Measurements from ENCODE around the gene WDR18.

WDR18 gene

DNA sequence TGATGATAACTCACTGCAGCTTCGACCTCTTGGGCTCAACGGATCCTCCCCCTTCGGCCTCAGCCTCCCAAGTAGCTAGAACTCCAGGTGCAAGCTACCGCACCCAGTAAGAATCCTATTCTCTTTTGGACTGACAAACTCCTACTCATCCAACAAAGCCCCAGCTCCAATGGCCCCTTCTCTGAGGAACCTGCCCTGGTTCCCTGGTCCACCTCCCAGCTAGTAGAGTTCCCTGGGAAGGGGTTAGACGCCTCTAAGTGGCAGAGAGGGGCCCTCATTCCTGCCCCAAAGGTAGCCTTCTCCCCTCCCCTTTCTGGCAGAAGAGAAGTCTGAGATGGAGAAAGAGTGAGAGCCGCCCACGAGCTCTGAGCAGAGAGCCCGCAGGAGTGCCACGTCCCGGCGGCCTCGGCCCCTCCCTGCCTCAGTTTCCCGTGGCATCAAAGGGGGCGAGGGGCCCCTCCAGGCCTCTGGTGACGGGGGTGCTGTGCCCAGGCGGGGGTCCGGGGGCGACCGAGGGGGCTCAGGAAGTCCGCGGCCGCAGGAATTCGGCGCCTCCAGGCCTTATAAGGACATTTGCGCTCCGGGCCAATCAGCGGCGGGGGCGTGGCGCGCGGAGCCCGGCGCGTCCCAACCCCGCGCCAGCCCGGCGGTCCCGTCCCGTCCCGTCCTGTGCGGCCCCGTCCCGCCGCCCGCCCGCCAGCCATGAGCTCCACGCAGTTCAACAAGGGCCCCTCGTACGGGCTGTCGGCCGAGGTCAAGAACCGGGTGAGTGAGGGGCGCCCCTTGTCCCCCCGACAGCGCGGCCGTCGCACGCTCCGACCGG lies 42.0 kb downstream of the WDR18 start, which contains the start of gene CNN2:
CNN2 (plus strand) TSS at position 649 of the 823 bp plus-strand sequence; CDS start at position 703, 54 bp downstream.
- TF ChIP-seq, protein P1, sequence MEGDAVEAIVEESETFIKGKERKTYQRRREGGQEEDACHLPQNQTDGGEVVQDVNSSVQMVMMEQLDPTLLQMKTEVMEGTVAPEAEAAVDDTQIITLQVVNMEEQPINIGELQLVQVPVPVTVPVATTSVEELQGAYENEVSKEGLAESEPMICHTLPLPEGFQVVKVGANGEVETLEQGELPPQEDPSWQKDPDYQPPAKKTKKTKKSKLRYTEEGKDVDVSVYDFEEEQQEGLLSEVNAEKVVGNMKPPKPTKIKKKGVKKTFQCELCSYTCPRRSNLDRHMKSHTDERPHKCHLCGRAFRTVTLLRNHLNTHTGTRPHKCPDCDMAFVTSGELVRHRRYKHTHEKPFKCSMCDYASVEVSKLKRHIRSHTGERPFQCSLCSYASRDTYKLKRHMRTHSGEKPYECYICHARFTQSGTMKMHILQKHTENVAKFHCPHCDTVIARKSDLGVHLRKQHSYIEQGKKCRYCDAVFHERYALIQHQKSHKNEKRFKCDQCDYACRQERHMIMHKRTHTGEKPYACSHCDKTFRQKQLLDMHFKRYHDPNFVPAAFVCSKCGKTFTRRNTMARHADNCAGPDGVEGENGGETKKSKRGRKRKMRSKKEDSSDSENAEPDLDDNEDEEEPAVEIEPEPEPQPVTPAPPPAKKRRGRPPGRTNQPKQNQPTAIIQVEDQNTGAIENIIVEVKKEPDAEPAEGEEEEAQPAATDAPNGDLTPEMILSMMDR (IDR thresholded peaks at IDR 0.05; ENCODE audit: borderline replicate concordance, insufficient read depth, low read depth, low read length): no peak
- peak within 1 kb of the TSS; percentile 95 for H3K4me3 ChIP-seq (ENCODE audit: low read depth, low read length)

DNA sequence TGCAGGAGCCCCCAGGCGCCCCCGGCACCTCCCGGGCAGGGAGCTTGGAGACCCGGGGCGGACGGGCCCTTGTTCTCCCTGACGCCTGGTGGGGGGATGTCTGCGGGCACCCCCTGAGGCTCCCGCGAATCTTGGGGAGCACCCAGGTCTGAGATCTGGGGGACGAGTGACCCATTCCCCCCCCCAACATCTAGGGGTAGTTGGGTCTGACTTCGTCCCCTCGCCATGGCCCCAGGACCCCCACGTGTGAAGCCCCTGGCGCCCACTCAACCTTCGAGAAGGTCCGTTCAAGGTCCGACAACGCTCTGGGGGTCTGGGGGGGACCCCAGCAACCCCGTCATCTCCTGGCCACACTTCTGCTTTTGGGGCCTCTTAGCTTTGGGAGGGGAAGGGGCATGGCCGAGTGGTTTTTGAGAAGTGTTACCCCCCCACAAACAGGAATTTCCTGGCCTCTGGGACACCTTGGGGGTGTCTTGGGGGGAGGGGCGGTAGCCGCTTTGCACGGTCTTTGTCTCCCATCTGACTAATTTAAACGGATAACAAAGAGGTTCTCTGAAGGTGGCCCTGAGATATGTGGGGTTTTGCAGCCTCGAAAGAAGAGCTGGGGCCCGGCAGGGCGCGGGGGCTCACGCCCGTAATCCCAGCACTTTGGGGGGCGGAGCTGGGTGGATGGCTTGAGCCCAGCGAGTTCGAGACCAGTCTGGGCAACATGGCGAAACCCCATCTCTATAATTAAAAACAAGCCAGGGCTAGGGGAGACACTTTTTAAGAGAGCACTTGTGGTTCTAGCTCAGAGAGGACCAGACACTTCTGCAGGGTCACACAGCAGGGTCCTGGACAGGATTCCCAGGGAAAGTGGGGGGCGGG lies 42.9 kb downstream of the WDR18 start:
- TF ChIP-seq, protein P1 (IDR thresholded peaks at IDR 0.05; ENCODE audit: borderline replicate concordance, insufficient read depth, low read depth, low read length): no peak
- H3K4me3 ChIP-seq (ENCODE audit: low read depth, low read length): peak overlapping the region; percentile 95

DNA sequence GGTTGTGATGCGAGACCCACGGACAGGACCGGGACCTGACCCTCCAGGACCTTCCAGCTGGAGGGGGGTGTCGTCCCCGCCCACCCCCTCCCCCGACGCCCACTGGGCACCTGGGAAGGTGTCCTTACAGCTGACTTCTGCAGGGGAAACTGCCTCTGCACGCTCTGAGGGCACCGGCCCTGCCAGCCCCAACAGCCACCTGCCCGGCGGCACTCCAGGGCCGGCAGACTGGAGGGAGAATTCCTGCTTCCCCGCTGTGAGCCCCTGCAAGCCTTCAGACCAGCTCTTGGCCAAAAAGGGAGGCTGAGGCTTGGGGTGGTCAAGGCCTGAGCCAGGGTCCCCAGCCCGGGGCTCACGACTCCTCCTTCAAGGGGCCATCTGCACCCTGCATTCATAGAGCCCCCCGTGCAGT lies 43.5 kb downstream of the WDR18 start:
- peak overlapping the region; percentile 95 for H3K4me3 ChIP-seq (ENCODE audit: low read depth, low read length)

DNA sequence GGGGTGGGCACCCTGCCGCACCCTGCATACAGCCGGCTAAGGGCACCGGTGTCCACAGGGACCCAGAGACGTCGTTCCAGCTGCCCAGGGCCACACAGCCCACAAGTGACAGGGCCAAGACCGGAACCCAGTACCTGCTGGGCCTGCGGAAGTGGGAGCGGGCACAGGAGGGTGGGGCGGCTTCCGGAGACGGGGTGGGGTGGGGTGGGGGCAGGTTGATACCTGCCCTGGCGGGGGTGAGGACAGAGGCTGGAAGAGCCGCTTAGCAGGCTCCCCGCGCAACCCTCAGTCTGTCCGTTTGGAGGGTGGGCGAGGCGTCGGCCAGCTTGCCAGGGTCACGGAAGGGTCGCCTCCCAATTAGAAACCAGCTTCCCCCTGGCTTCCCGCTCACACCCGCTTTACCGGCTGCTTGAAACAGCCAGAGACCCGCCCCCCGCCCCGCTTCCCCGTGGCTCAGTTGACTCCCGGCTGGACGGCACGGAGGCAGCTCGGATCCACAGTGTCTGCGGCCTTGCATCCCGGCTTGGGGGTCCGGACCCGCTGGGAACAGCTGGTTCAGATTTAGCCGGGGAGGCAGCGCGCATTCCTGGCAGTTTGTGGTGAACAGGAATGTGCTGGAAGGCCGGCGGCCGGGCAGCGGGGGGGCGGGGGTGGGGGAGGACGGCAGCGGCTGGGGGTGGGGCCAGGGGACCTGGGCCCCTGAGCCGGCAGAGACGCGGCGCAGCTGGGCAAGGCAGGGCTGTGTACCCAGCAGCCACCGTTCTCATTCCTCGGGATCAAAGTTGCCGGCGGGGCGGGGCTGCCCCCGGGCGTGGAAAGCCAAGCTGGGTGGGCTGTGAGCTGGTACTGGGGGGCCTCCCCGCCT lies 44.1 kb downstream of the WDR18 start:
- H3K4me3 ChIP-seq (ENCODE audit: low read depth, low read length): peak overlapping the region; percentile 95
- TF ChIP-seq, protein P1 (IDR thresholded peaks at IDR 0.05; ENCODE audit: borderline replicate concordance, insufficient read depth, low read depth, low read length): no peak

More for the DNA sequence above, 43.5 kb downstream of the WDR18 start:
- TF ChIP-seq, protein P1 (IDR thresholded peaks at IDR 0.05; ENCODE audit: borderline replicate concordance, insufficient read depth, low read depth, low read length): no peak

DNA sequence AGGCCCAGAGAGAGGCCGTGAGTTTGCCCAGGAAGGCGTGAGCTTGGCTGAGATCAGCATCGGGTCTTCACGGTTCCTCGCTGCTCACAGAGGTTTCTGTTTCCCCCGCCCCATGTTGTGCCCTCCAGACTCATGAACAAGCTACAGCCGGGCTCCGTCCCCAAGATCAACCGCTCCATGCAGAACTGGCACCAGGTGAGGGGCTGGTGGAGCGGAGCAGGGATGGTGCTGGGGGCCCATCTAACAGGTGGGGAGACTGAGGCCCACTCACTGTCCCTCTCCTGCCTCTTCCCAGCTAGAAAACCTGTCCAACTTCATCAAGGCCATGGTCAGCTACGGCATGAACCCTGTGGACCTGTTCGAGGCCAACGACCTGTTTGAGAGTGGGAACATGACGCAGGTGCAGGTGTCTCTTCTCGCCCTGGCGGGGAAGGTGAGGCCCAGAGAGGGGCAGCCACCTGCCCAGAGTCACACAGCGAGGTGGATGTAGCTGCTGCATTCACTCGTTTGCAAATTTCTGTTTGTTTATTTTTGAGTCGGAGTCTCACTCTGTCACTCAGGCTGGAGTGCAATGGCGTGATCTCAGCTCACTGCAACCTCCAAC lies 48.2 kb downstream of the WDR18 start:
- TF ChIP-seq, protein P1 (IDR thresholded peaks at IDR 0.05; ENCODE audit: borderline replicate concordance, insufficient read depth, low read depth, low read length): no peak
- no peak overlapping the region for H3K4me3 ChIP-seq (ENCODE audit: low read depth, low read length)

DNA sequence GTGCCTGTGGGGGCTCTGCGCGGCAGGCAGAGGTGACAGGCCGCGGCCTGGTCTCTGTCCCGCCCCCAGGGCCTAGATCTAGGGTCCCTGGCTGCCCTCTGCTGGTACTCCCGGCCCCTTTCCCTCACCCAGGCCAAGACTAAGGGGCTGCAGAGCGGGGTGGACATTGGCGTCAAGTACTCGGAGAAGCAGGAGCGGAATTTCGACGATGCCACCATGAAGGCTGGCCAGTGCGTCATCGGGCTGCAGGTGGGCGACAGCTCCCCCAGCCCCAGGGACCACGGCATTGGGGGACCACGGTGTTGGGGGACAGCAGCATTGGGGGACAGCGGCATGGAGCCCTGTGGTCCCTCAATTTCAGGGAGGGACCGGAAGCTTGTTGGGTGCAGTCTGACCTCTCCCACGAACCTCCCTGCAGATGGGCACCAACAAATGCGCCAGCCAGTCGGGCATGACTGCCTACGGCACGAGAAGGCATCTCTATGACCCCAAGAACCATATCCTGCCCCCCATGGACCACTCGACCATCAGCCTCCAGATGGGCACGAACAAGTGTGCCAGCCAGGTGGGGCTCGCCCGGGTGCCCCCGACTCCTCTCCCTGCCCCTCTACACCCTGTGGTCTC lies 52.0 kb downstream of the WDR18 start:
- TF ChIP-seq, protein P1 (IDR thresholded peaks at IDR 0.05; ENCODE audit: borderline replicate concordance, insufficient read depth, low read depth, low read length): no peak
- no peak overlapping the region for H3K4me3 ChIP-seq (ENCODE audit: low read depth, low read length)

Measured in GM12875 (cell line).